HCT116 (cell line): ENCODE measurements around the gene CAPN13. TPM values are rescaled to one million over a fixed set of nuclear protein-coding genes. Genes with fewer than 3 reads are reported as not detected.

Source experiments
- ATAC-seq: fragments of 200-7000 bp; cut with Tn5 transposase; 2 replicates; pipeline ENCODE4 v1.9.1; 2020; ENCODE audit warnings: mild to moderate bottlenecking, moderate library complexity
- BruUV-seq: library from RNA; stranded (reverse); fragments of 400-500 nt; replicated peaks from 2 replicates; lab custom pipeline; 2021; lab: Mats Ljungman, UMichigan
- CTCF ChIA-PET: fragments of 300-600 bp; sonication (Branson Sonifier 250); formaldehyde crosslinking; loops from one replicate; lab custom pipeline; 2021; ENCODE audit warnings: antibody characterized with exemption; lab: Charles Lee
- POLR2A ChIA-PET: fragments of 300-600, 350-600 bp; sonication (Branson Sonifier 250); formaldehyde crosslinking; loops from one replicate; lab custom pipeline; 2021; ENCODE audit warnings: antibody characterized with exemption; lab: Charles Lee
- RAD21 ChIA-PET, 2 experiments: fragments of 300-600 bp; sonication (Branson Sonifier 250); formaldehyde crosslinking; loops; one replicate each; lab custom pipeline; 2023; ENCODE audit warnings: low total read pairs in 2 of 2; ENCODE audit not compliant: uncharacterized antibody in 2 of 2, unreplicated experiment in 2 of 2, low non-redundant PET in 1 of 2; lab: Charles Lee
- DNase-seq: peaks from one replicate; pipeline ENCODE4 v3.0.0-alpha.2; 2010; ENCODE audit warnings: low read depth, low spot score
- H2AFZ ChIP-seq: fragments of 200-600 bp; shearing (Covaris generic), sonication (generic); 2 replicates; pipeline ENCODE4 v1.6.1; 2017; ENCODE audit warnings: low read depth, mixed run types, mixed read lengths, antibody characterized with exemption, low read length; ENCODE audit not compliant: poor library complexity, severe bottlenecking
- H3K27ac ChIP-seq: 2 replicates; pipeline ENCODE4 v1.5.1; 2012; ENCODE audit warnings: low read depth, low read length
- H3K27me3 ChIP-seq: fragments of 200-600 bp; sonication (generic); 2 replicates; pipeline ENCODE4 v1.6.1; 2016; ENCODE audit warnings: mixed run types, low read length, mixed read lengths; ENCODE audit not compliant: insufficient read depth
- H3K36me3 ChIP-seq, 2 experiments: fragments of 200-500 bp in 1 of 2; fragments of 200-600 bp in 1 of 2; sonication (Bioruptor generic) in 1 of 2; sonication (generic) in 1 of 2; 2 replicates each; pipeline versions ENCODE4 v1.5.1 to v1.6.1; 2014 to 2016; ENCODE audit warnings: low read length in 2 of 2, inconsistent platforms in 1 of 2, mixed read lengths in 1 of 2, mixed run types in 1 of 2; ENCODE audit not compliant: insufficient read depth in 2 of 2, control insufficient read depth in 1 of 2
- H3K4me1 ChIP-seq, 2 experiments: fragments of 200-600 bp in 1 of 2; sonication (generic) in 1 of 2; 2 replicates each; pipeline versions ENCODE4 v1.5.1 to v1.6.1; 2012 to 2017; ENCODE audit warnings: low read length in 2 of 2, inconsistent platforms in 1 of 2, mild to moderate bottlenecking in 1 of 2, mixed read lengths in 1 of 2, mixed run types in 1 of 2, moderate library complexity in 1 of 2; ENCODE audit not compliant: insufficient read depth in 2 of 2, control insufficient read depth in 1 of 2
- H3K4me2 ChIP-seq: fragments of 200-600 bp; sonication (generic); 2 replicates; pipeline ENCODE4 v1.6.1; 2017; ENCODE audit warnings: mixed run types, low read length, mixed read lengths
- H3K4me3 ChIP-seq, 2 experiments: fragments of 200-600 bp in 1 of 2; sonication (generic) in 1 of 2; replicated peaks in 1 of 2; 2 replicates each; pipeline ENCODE4 v1.5.1; 2011 to 2016; ENCODE audit warnings: low read length in 2 of 2, control low read depth in 1 of 2, low read depth in 1 of 2, mild to moderate bottlenecking in 1 of 2, mixed read lengths in 1 of 2, mixed run types in 1 of 2
- H3K79me2 ChIP-seq: fragments of 200-600 bp; sonication (generic); 2 replicates; pipeline ENCODE4 v1.6.1; 2017; ENCODE audit warnings: mild to moderate bottlenecking, mixed run types, low read length, moderate library complexity, mixed read lengths; ENCODE audit not compliant: insufficient read depth
- H3K9ac ChIP-seq: fragments of 200-600 bp; sonication (generic); 2 replicates; pipeline ENCODE4 v1.6.1; 2016; ENCODE audit warnings: low read length, mixed read lengths
- H3K9me2 ChIP-seq: fragments of 200-600 bp; sonication (generic), shearing (Covaris generic); 2 replicates; pipeline ENCODE4 v1.6.1; 2017; ENCODE audit warnings: mixed run types, mild to moderate bottlenecking, moderate library complexity; ENCODE audit not compliant: insufficient read depth
- H3K9me3 ChIP-seq, 2 experiments: fragments of 200-500 bp in 1 of 2; fragments of 200-600 bp in 1 of 2; sonication (Bioruptor generic) in 1 of 2; sonication (generic) in 1 of 2; 2 replicates each; pipeline ENCODE4 v1.6.1; 2014 to 2017; ENCODE audit warnings: low read length in 2 of 2, mixed read lengths in 2 of 2, inconsistent platforms in 1 of 2, low read depth in 1 of 2, mild to moderate bottlenecking in 1 of 2, mixed run types in 1 of 2, moderate library complexity in 1 of 2; ENCODE audit not compliant: control insufficient read depth in 1 of 2, insufficient read depth in 1 of 2
- H4K20me1 ChIP-seq: fragments of 200-600 bp; sonication (generic), shearing (Covaris generic); 2 replicates; pipeline ENCODE4 v1.6.1; 2017; ENCODE audit warnings: mixed run types, mild to moderate bottlenecking, moderate library complexity; ENCODE audit not compliant: insufficient read depth
- CBX3 ChIP-seq: IDR thresholded peaks from 2 replicates; pipeline ENCODE4 v1.6.1; 2012; ENCODE audit warnings: low read depth
- EZH2 ChIP-seq: fragments of 200-600 bp; sonication (generic); IDR thresholded peaks from 2 replicates; pipeline ENCODE4 v1.6.1; 2017; ENCODE audit warnings: antibody characterized with exemption, mixed run types
- EZH2phosphoT487 ChIP-seq: fragments of 200-600 bp; IDR thresholded peaks from 2 replicates; pipeline ENCODE4 v1.6.1; 2018; ENCODE audit warnings: antibody characterized with exemption, borderline replicate concordance
- POLR2AphosphoS5 ChIP-seq: IDR thresholded peaks from 2 replicates; pipeline ENCODE4 v1.6.1; 2011; ENCODE audit warnings: mild to moderate bottlenecking, low read depth, low read length, moderate library complexity
- YY1 ChIP-seq: IDR thresholded peaks from 2 replicates; pipeline ENCODE4 v1.6.1; 2011; ENCODE audit warnings: low read length, low read depth, moderate library complexity, mild to moderate bottlenecking; ENCODE audit not compliant: insufficient replicate concordance; ENCODE audit errors: extremely low read depth
- intact Hi-C: fragments of 100-400 bp; cut with micrococcal nuclease; formaldehyde crosslinking; loops from 2 replicates; pipeline ENCODE4 v1.10.0; 2022
- total RNA-seq: library from RNA; stranded (reverse); gene quantifications from one replicate; pipeline ENCODE4 v1.2.1, GENCODE V29; 2021; ENCODE audit not compliant: unreplicated experiment

The CAPN13 gene
- total RNA-seq, 1 experiment from 2014 or later = 0.25 TPM

DNA sequence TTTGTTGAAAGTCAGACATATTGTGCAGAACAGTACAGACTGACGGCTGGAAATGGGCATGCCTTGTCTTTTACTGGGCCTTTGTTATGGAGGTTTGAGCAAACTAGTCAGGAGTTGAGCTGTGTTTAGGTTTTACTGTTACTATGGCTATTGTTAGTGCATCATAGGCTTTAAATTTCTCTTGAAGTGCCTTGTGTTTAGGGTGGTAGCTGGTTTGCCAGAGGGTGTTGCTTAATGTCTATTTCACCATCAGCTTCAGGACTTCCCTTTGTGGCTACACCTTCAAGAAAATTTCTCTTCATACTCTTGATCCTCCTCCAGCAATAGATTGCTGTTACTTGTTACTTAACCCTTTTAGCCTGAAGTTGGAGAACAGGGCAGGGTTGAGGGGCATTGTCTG is 104.6 kb downstream of the CAPN13 start:
- Histone ChIP-seq H3K4me1 (no peaks in the 10 kb centered on the region), H3K4me3 (no peak overlapping the region), H3K27ac (no peak overlapping the region), H3K36me3 (no peaks in the 10 kb centered on the region), H3K27me3 (no peaks in the 10 kb centered on the region), H3K9ac (no peak overlapping the region), H3K4me2 (no peak overlapping the region), H4K20me1 (no peaks in the 10 kb centered on the region), H3K9me3 (peaks cover 0 to 8% of the 10 kb centered on the region in 2 experiments; a peak in 1 of 4 replicates), H3K9me2 (no peaks in the 10 kb centered on the region), H3K79me2 (no peaks in the 10 kb centered on the region), H2AFZ (no peak overlapping the region)
- intact Hi-C loops = no loop called here
- ChIA-PET CTCF (interaction anchor here (1.1 kb wide), 1 partner anchor 9 kb away, joined by 4 read pairs; no protein-coding TSS in a partner anchor), RAD21 (no interaction called here), POLR2A (no interaction called here)
- no TSS peak for BruUV-seq
- DNase-seq = no peak
- TF ChIP-seq POLR2AphosphoS5 = no peak
- TF ChIP-seq EZH2 = no peak
- TF ChIP-seq YY1 = no peak
- ATAC-seq = no peak

DNA sequence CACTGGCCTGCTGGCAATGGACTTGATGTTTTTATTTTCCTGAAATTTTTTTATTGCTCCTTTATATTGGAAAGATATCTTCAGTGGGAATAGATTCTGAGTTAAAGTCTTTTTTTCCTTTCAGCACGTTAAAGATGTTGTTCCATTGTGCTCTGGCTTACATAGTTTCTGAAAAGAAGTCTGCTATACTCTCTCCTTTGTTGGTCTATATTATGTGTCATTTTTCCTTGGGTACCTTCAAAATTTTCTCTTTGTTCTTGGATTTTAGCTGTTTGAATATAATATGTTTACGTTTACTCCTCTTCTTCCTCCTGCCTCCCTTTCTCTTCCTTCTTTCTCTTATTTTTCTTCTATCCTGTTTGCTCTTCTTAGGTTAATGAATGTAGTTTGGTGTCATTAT is 105.5 kb downstream of the CAPN13 start:
- Histone ChIP-seq H3K4me1 (no peaks in the 10 kb centered on the region), H2AFZ (no peak overlapping the region), H3K79me2 (no peaks in the 10 kb centered on the region), H3K4me3 (no peak overlapping the region), H3K36me3 (no peaks in the 10 kb centered on the region), H4K20me1 (no peaks in the 10 kb centered on the region), H3K9me2 (no peaks in the 10 kb centered on the region), H3K27ac (no peak overlapping the region), H3K4me2 (no peak overlapping the region), H3K9me3 (peaks cover 0 to 8% of the 10 kb centered on the region in 2 experiments; a peak in 1 of 4 replicates), H3K9ac (no peak overlapping the region), H3K27me3 (no peaks in the 10 kb centered on the region)
- ATAC-seq (no peak), DNase-seq (no peak)
- BruUV-seq = no TSS peak
- peak; percentile 84; the same call in 1 of the 2 replicates for TF ChIP-seq CBX3
- no peak for TF ChIP-seq EZH2phosphoT487
- RAD21 ChIA-PET = no interaction called here
- intact Hi-C loops = no loop called here
- CTCF ChIA-PET = no interaction called here
- POLR2A ChIA-PET = no interaction called here
